Measurements from ENCODE around the gene CDHR2.

The CDHR2 gene

GRCh38 chr5:176639208-176639607 is 90.1 kb downstream of the CDHR2 start:
- no peak for DNase-seq (ENCODE audit: low read depth, low spot score)

GRCh38 chr5:176639981-176640380 is 90.8 kb downstream of the CDHR2 start:
- no peak for DNase-seq (ENCODE audit: low read depth, low spot score)

GRCh38 chr5:176640616-176641015 is 91.5 kb downstream of the CDHR2 start:
- no peak for DNase-seq (ENCODE audit: low read depth, low spot score)

- DNase-seq (ENCODE audit: low read depth, low spot score), result no peak
Observed at GRCh38 chr5:176642675-176643490, 93.7 kb downstream of the CDHR2 start.

GRCh38 chr5:176643491-176644219 is 94.5 kb downstream of the CDHR2 start:
- no peak for DNase-seq (ENCODE audit: low read depth, low spot score)

- no peak for DNase-seq (ENCODE audit: low read depth, low spot score)
Observed at GRCh38 chr5:176644294-176644693, 95.2 kb downstream of the CDHR2 start.

GRCh38 chr5:176644878-176645670 is 95.9 kb downstream of the CDHR2 start:
- DNase-seq (ENCODE audit: low read depth, low spot score), result no peak

All from brain pericyte (primary cell).